Fibroblast of lung (primary cell): ENCODE data around the gene SLC2A5. TPM values are rescaled to one million over a fixed set of nuclear protein-coding genes. Genes with fewer than 3 reads are reported as not detected.
A peak's percentile ranks its signal among the peaks of the same experiment; 100 is the strongest.

Experiments
- DNase-seq, 2 donors: peaks; one replicate each; pipeline versions ENCODE4 v3.0.0 to v3.0.0-alpha.2; 2010; ENCODE audit warnings: low read depth in 2 of 2
- H2AFZ ChIP-seq: 2 replicates; pipeline ENCODE4 v1.5.1; 2012; ENCODE audit warnings: low read length, control low read depth, inconsistent platforms
- H3K27ac ChIP-seq: 2 replicates; pipeline ENCODE4 v1.5.1; 2011; ENCODE audit warnings: low read length, control low read depth; ENCODE audit not compliant: insufficient read depth
- H3K27me3 ChIP-seq: 2 replicates; pipeline ENCODE4 v1.5.1; 2011; ENCODE audit warnings: mild to moderate bottlenecking, low read length; ENCODE audit not compliant: control insufficient read depth, insufficient read depth
- H3K36me3 ChIP-seq: 2 replicates; pipeline ENCODE4 v1.5.1; 2011; ENCODE audit warnings: low read length; ENCODE audit not compliant: control insufficient read depth, insufficient read depth
- H3K4me1 ChIP-seq: 2 replicates; pipeline ENCODE4 v1.5.1; 2011; ENCODE audit warnings: low read length; ENCODE audit not compliant: control insufficient read depth, insufficient read depth; ENCODE audit errors: extremely low read depth
- H3K4me2 ChIP-seq: 2 replicates; pipeline ENCODE4 v1.5.1; 2011; ENCODE audit warnings: low read length, control low read depth; ENCODE audit not compliant: insufficient read depth; ENCODE audit errors: extremely low read depth
- H3K4me3 ChIP-seq, 4 experiments: fragments of 200-600 bp in 1 of 4; sonication (generic) in 1 of 4; replicated peaks in 1 of 4; 2 replicates each; pipeline ENCODE4 v1.5.1; 2011 to 2016; ENCODE audit warnings: low read length in 4 of 4, low read depth in 3 of 4, mild to moderate bottlenecking in 3 of 4, control low read depth in 2 of 4, inconsistent platforms in 1 of 4, mixed read lengths in 1 of 4; ENCODE audit not compliant: insufficient read depth in 1 of 4; ENCODE audit errors: control extremely low read depth in 1 of 4
- H3K79me2 ChIP-seq: 2 replicates; pipeline ENCODE4 v1.5.1; 2012; ENCODE audit warnings: mild to moderate bottlenecking, low read length, inconsistent platforms; ENCODE audit not compliant: control insufficient read depth, insufficient read depth
- H3K9ac ChIP-seq: 2 replicates; pipeline ENCODE4 v1.5.1; 2011; ENCODE audit warnings: mild to moderate bottlenecking, low read length, control low read depth; ENCODE audit not compliant: insufficient read depth
- H3K9me3 ChIP-seq: 2 replicates; pipeline ENCODE4 v1.5.1; 2012; ENCODE audit warnings: low read depth, low read length; ENCODE audit not compliant: control insufficient read depth, insufficient read depth
- H4K20me1 ChIP-seq: 2 replicates; pipeline ENCODE4 v1.5.1; 2011; ENCODE audit warnings: low read length; ENCODE audit not compliant: control insufficient read depth, insufficient read depth; ENCODE audit errors: extremely low read depth
- EZH2 ChIP-seq: IDR thresholded peaks from 2 replicates; pipeline ENCODE4 v1.5.1; 2012; ENCODE audit warnings: low read length, control low read depth, mild to moderate bottlenecking; ENCODE audit errors: missing control alignments
- polyA plus RNA-seq, 2 donors: library from polyadenylated mRNA; depleted of rRNA in 1 of 2; stranded (reverse) in 1 of 2; unstranded in 1 of 2; fragments of >200 nt; gene quantifications; 2 replicates each; pipeline ENCODE4 v1.2.1, GENCODE V29; 2011 to 2012; ENCODE audit warnings: missing spikeins in 1 of 2
- total RNA-seq: library from RNA; depleted of rRNA; stranded (reverse); fragments of >200 nt; gene quantifications from 2 replicates; pipeline ENCODE4 v1.2.1, GENCODE V29; 2014
- TF ChIP-seq, protein P1 (sequence below), 2 donors: IDR thresholded peaks in 1 of 2; conservative IDR thresholded peaks in 1 of 2; 1 replicate in 1 of 2; 2 replicates in 1 of 2; pipeline ENCODE4 v1.5.1; 2011 to 2012; ENCODE audit warnings: low read length in 2 of 2, control low read depth in 1 of 2, inconsistent platforms in 1 of 2, low read depth in 1 of 2, mild to moderate bottlenecking in 1 of 2

The SLC2A5 gene
- total and polyA plus RNA-seq, 2 donors (not counting 1 experiment from before 2014, with no cell fraction given) = 0.83 to 5.8 TPM

DNA sequence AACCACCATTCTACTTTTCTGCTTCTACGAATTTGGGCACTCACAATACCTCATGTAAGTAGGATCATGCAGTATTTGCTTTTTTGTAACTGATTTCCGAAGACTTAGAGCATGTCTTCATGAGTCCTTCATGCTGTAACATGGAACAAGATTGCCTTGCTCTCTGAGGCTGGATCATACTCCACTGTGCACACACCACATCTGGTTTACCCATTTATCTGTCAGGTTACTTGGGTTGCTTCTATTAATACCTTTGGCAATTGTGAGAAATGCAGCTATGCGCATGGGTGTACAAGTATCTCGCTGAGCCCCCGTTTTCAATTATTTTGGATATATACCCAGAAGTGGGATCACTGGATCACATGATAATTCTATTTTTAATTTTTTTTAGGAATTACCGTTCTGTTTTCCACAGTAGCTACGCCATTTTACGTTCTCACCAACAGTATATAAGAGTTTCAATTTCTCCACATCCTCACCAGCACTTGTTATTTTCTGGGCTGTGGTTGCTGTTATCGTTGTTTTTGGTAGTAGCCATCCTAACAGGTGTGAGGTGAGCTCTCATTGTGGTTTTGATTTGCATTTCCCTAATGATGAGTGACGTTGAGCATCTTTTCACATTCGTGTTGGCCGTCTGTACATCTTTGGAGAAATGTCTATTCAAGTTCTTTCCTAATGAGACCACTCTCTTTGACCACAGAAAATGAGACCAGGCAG lies 10.7 kb upstream of the SLC2A5 start:
- no peak overlapping the region for H3K4me2 ChIP-seq

GRCh38 chr1:9078752-9079500 lies 9.5 kb upstream of the SLC2A5 start:
- DNase-seq = peak in 1 of 2 donors; percentile 49
- H3K36me3 ChIP-seq = no peaks in the 10 kb centered on the region
- H3K4me2 ChIP-seq = no peak overlapping the region
- peaks cover 3% of the 10 kb centered on the region for H3K27me3 ChIP-seq
- TF ChIP-seq, protein P1, sequence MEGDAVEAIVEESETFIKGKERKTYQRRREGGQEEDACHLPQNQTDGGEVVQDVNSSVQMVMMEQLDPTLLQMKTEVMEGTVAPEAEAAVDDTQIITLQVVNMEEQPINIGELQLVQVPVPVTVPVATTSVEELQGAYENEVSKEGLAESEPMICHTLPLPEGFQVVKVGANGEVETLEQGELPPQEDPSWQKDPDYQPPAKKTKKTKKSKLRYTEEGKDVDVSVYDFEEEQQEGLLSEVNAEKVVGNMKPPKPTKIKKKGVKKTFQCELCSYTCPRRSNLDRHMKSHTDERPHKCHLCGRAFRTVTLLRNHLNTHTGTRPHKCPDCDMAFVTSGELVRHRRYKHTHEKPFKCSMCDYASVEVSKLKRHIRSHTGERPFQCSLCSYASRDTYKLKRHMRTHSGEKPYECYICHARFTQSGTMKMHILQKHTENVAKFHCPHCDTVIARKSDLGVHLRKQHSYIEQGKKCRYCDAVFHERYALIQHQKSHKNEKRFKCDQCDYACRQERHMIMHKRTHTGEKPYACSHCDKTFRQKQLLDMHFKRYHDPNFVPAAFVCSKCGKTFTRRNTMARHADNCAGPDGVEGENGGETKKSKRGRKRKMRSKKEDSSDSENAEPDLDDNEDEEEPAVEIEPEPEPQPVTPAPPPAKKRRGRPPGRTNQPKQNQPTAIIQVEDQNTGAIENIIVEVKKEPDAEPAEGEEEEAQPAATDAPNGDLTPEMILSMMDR (conservative IDR thresholded peaks at IDR 0.05 in 1 of 2, IDR thresholded peaks at IDR 0.05 in 1 of 2; ENCODE audit: low read depth in 1 of 2, low read length in 2 of 2) = no peak
- no peak for TF ChIP-seq EZH2
- H3K27ac ChIP-seq = no peak overlapping the region
- H3K4me3 ChIP-seq = no peak overlapping the region
- no peaks in the 10 kb centered on the region for H3K9me3 ChIP-seq
- H3K9ac ChIP-seq = no peak overlapping the region
- H2AFZ ChIP-seq = no peak overlapping the region
- H3K4me1 ChIP-seq = no peaks in the 10 kb centered on the region
- H4K20me1 ChIP-seq = no peaks in the 10 kb centered on the region
- no peaks in the 10 kb centered on the region for H3K79me2 ChIP-seq

More for the DNA sequence above, 10.7 kb upstream of the SLC2A5 start:
- TF ChIP-seq EZH2 = no peak
- TF ChIP-seq, protein P1 (conservative IDR thresholded peaks at IDR 0.05 in 1 of 2, IDR thresholded peaks at IDR 0.05 in 1 of 2; ENCODE audit: low read depth in 1 of 2, low read length in 2 of 2) = no peak
- H3K9ac ChIP-seq = no peak overlapping the region
- H2AFZ ChIP-seq = no peak overlapping the region
- no peaks in the 10 kb centered on the region for H3K36me3 ChIP-seq
- H4K20me1 ChIP-seq = no peaks in the 10 kb centered on the region
- H3K9me3 ChIP-seq = no peaks in the 10 kb centered on the region
- no peak overlapping the region for H3K4me3 ChIP-seq
- H3K4me1 ChIP-seq = no peaks in the 10 kb centered on the region
- no peaks in the 10 kb centered on the region for H3K79me2 ChIP-seq
- no peaks in the 10 kb centered on the region for H3K27me3 ChIP-seq
- no peak for DNase-seq
- no peak overlapping the region for H3K27ac ChIP-seq

DNA sequence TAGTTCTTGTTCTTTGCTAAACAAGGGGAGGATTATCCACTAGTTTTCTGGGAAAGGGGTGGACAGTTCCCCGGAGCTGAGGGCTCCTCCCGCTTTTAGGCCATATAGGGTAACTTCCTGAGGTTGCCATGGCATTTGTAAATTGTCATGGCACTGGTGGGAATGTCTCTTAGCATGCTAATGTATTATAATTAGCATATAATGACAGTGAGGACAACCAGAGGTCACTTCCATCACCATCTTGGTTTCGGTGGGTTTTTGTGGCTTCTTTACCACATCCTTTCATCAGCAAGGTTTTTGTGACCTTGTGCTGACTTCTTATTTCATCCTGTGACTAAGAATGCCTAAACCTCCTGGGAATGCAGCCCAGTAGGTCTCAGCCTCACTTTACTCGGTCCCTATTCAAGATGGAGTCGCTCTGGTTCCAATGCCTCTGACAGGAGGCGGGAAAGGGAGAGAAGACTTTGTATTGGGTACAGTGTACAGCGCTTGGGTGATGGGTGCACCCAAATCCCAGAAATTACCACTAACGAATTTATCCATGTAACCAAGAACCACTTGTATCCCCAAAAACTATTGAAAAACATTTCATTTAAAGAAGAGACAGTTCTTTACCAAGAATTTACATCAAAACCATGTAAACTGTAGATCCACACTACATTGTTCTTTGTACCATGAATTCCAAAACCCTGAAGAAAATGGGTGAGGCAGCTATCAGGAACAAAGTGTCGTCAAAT lies 8.7 kb upstream of the SLC2A5 start:
- DNase-seq = peak; percentile 42 to 94
- Histone ChIP-seq H3K36me3 (no peaks in the 10 kb centered on the region), H3K4me3 (no peak overlapping the region), H3K27ac (no peak overlapping the region), H2AFZ (no peak overlapping the region), H3K27me3 (peaks cover 3% of the 10 kb centered on the region), H3K79me2 (no peaks in the 10 kb centered on the region), H3K9me3 (no peaks in the 10 kb centered on the region), H3K4me2 (peak overlapping the region; percentile 13), H3K9ac (no peak overlapping the region), H4K20me1 (no peaks in the 10 kb centered on the region), H3K4me1 (no peaks in the 10 kb centered on the region)
- TF ChIP-seq, protein P1 (conservative IDR thresholded peaks at IDR 0.05 in 1 of 2, IDR thresholded peaks at IDR 0.05 in 1 of 2; ENCODE audit: low read depth in 1 of 2, low read length in 2 of 2) = no peak
- no peak for TF ChIP-seq EZH2
